ENCODE results near the gene USP48. TPM values are rescaled to one million over a fixed set of nuclear protein-coding genes. Genes with fewer than 3 reads are reported as not detected.

Gene USP48
- total and polyA plus RNA-seq, 2 of the 8 experiments (the other 6 are each of a cell fraction or from before 2014, with no cell fraction given), result 12.8 to 83.5 TPM

- no peak overlapping the region for H2AFZ ChIP-seq (ENCODE audit: low read length)
- H4K91ac ChIP-seq (replicated peaks; ENCODE audit: insufficient read length, low read length), result no peak overlapping the region
- peaks cover 0 to 5% (median 0%) of the 10 kb centered on the region in 4 experiments; a peak in 4 of 7 replicates for H3K4me1 ChIP-seq (replicated peaks in 1 of 4; ENCODE audit: control insufficient read depth in 3 of 4, insufficient read depth in 4 of 4, low read length in 3 of 4)
- H3K9ac ChIP-seq (replicated peaks in 1 of 4; ENCODE audit: extremely low read depth in 1 of 4, low read depth in 3 of 4, low read length in 3 of 4), result no peak overlapping the region
- no peaks in the 10 kb centered on the region for H3K9me3 ChIP-seq (ENCODE audit: insufficient read depth in 2 of 2, low read depth in 1 of 2, low read length in 1 of 2)
- H2BK15ac ChIP-seq (ENCODE audit: low read length), result no peak overlapping the region
- ChIA-PET POLR2A (ENCODE audit: partially characterized antibody) (no interaction called here), CTCF (ENCODE audit: partially characterized antibody) (interaction anchor here (0.6 to 3.1 kb wide), 17 partner anchors 10 to 655 kb away, joined by 3 to 13 read pairs (median 4); partner anchors contain the start of gene RAP1GAP)
- H4K20me1 ChIP-seq (replicated peaks in 1 of 2; ENCODE audit: control insufficient read depth in 1 of 2, insufficient read depth in 2 of 2, low read length in 2 of 2), result peaks cover 0 to 2% of the 10 kb centered on the region in 2 experiments
- no peaks in the 10 kb centered on the region for H3K79me1 ChIP-seq (ENCODE audit: low read depth, low read length)
- no peak overlapping the region for H3K56ac ChIP-seq (replicated peaks; ENCODE audit: insufficient read length, low read depth, low read length)
- H3K27ac ChIP-seq (ENCODE audit: low read depth, low read length), result no peak overlapping the region
- H4K5ac ChIP-seq (ENCODE audit: insufficient read length, low read depth, low read length), result no peak overlapping the region
- peaks cover 3% of the 10 kb centered on the region; the same call in 1 of the 2 replicates for H3K23me2 ChIP-seq (ENCODE audit: low read depth, low read length)
- WGBS, 2 experiments (ENCODE audit: extremely low coverage in 1 of 2, insufficient coverage in 1 of 2, insufficient read length in 1 of 2, insufficient replicate concordance in 2 of 2, low coverage in 1 of 2, low lambda C conversion rate in 2 of 2, missing lambda C conversion rate in 1 of 2), result 68% methylated on average over 10 of the region's 10 CpGs; no CpG with 5 or more reads in 1 of the 2 experiments
- no peak overlapping the region for H3K4me2 ChIP-seq (ENCODE audit: insufficient read depth in 1 of 2, low read depth in 2 of 2, low read length in 2 of 2)
- no peak overlapping the region for H2BK5ac ChIP-seq (ENCODE audit: low read depth, low read length)
- H2BK12ac ChIP-seq (ENCODE audit: low read depth, low read length), result no peak overlapping the region
- no peak overlapping the region for H3K18ac ChIP-seq (ENCODE audit: extremely low read depth, low read length)
- H2BK20ac ChIP-seq (ENCODE audit: low read length), result no peak overlapping the region
- H3K4ac ChIP-seq (replicated peaks; ENCODE audit: insufficient read length, low read depth, low read length), result no peak overlapping the region
- H3K23ac ChIP-seq (ENCODE audit: insufficient read length), result no peak overlapping the region
- no peak overlapping the region for H2BK120ac ChIP-seq (replicated peaks; ENCODE audit: low read depth, low read length)
- no peak overlapping the region for H2AK5ac ChIP-seq (ENCODE audit: low read depth, low read length)
- no peak overlapping the region for H4K8ac ChIP-seq (ENCODE audit: extremely low read depth, insufficient read depth, low read length)
- no peaks in the 10 kb centered on the region for H3K79me2 ChIP-seq (ENCODE audit: control insufficient read depth in 1 of 2, insufficient read depth in 2 of 2, low read length in 2 of 2)
- H3K4me3 ChIP-seq (ENCODE audit: extremely low read depth in 1 of 4, insufficient read depth in 2 of 4, low read depth in 3 of 4, low read length in 4 of 4), result no peak overlapping the region
- no peaks in the 10 kb centered on the region for H3K36me3 ChIP-seq (ENCODE audit: control insufficient read depth in 2 of 4, insufficient read depth in 4 of 4, low read length in 3 of 4)
- no peak overlapping the region for H3K14ac ChIP-seq (ENCODE audit: insufficient read length)
- FAIRE-seq, result no peak
- peaks cover 0 to 13% (median 10%) of the 10 kb centered on the region in 4 experiments; a peak in 5 of 7 replicates for H3K27me3 ChIP-seq (replicated peaks in 1 of 4; ENCODE audit: control insufficient read depth in 3 of 4, extremely low read depth in 1 of 4, insufficient read depth in 3 of 4, low read length in 3 of 4)
- no peak for DNase-seq (ENCODE audit: low read depth in 1 of 2, low spot score in 2 of 2)
- peak; percentile 7 to 28; a peak in 2 of 4 replicates for TF ChIP-seq RAD21 (IDR thresholded peaks at IDR 0.05 in 1 of 2, conservative IDR thresholded peaks at IDR 0.05 in 1 of 2; ENCODE audit: low read depth in 2 of 2, low read length in 2 of 2)
- no peak for TF ChIP-seq HDAC2 (IDR thresholded peaks at IDR 0.05; ENCODE audit: borderline replicate concordance in 1 of 2, low read depth in 2 of 2, low read length in 2 of 2)
- TF ChIP-seq PHF8 (conservative IDR thresholded peaks at IDR 0.05; ENCODE audit: low read depth, low read length), result no peak
- TF ChIP-seq TBP (IDR thresholded peaks at IDR 0.05; ENCODE audit: low read depth, low read length), result no peak
Observed at GRCh38 chr1:21657456-21658190, 125.3 kb downstream of the USP48 start.
